ENCODE measurements around the gene HDDC3. TPM values are rescaled to one million over a fixed set of nuclear protein-coding genes. Genes with fewer than 3 reads are reported as not detected.
A peak's percentile ranks its signal among the peaks of the same experiment; 100 is the strongest.

Gene HDDC3
- polyA plus RNA-seq, 3 donors = 11.6 to 19.7 (median 14.8) TPM

DNA sequence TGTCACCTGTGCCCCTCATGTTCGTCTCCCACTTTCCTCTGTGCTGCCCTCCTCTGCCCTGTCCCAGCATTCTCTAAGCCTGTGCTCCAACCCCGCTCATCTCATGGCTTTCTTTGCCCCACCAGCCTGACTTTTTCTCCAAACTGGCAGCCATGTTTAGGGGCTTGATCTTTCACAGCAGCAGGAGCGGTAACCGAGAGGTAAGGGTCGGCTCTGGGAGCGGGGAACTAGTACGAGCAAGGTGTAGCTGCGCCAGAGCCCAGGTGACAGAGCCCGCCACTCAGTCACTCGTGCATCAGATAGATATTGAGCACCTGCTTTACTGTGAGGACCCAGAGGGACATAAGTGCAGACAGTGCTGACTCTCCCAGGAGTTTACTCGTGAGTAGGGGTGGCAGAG lies 15.9 kb downstream of the HDDC3 start:
- H4K20me1 ChIP-seq (ENCODE audit: insufficient read depth, low read length) = peaks cover 4% of the 10 kb centered on the region
- peaks cover 63 to 71% of the 10 kb centered on the region in 2 donors for H3K36me3 ChIP-seq (replicated peaks in 1 of 2; ENCODE audit: control insufficient read depth in 1 of 2, insufficient read depth in 2 of 2, low read length in 2 of 2)
- peaks cover 34% of the 10 kb centered on the region for H3K79me2 ChIP-seq (ENCODE audit: insufficient read depth, low read length)
- H3K9me3 Mint-ChIP-seq = peaks cover 0 to 2% (median 0%) of the 10 kb centered on the region in 7 donors
- H3K4me1 Mint-ChIP-seq = peaks cover 55% of the 10 kb centered on the region
- H3K4me3 ChIP-seq (replicated peaks in 1 of 3; ENCODE audit: low read depth in 2 of 3, low read length in 3 of 3) = peak overlapping the region; percentile 3 to 76 (median 40)
- H3K4me1 ChIP-seq (ENCODE audit: control insufficient read depth in 1 of 2, insufficient read depth in 2 of 2, low read length in 2 of 2) = peaks cover 49 to 55% of the 10 kb centered on the region in 2 donors
- H3K36me3 Mint-ChIP-seq = peaks cover 73 to 90% of the 10 kb centered on the region in 2 donors
- peak overlapping the region; percentile 69 for H2AFZ ChIP-seq (ENCODE audit: insufficient read depth, low read depth, low read length, poor library complexity, severe bottlenecking)
- no peaks in the 10 kb centered on the region for H3K27me3 ChIP-seq (ENCODE audit: control insufficient read depth in 2 of 2, insufficient read depth in 2 of 2, low read length in 2 of 2)
- H3K27me3 Mint-ChIP-seq (ENCODE audit: low read depth in 3 of 3) = peaks cover 0 to 2% (median 1%) of the 10 kb centered on the region in 3 donors
- no peak for DNase-seq
- H3K4me2 ChIP-seq (replicated peaks; ENCODE audit: extremely low read depth, low read length, poor library complexity, severe bottlenecking) = peak overlapping the region; percentile 86
- WGBS (ENCODE audit: insufficient coverage) = 29% methylated on average over 11 of the region's 11 CpGs
- H3K27ac Mint-ChIP-seq = peak overlapping the region; percentile 95 to 98 (median 97)
- no peaks in the 10 kb centered on the region for H3K9me3 ChIP-seq (replicated peaks in 1 of 2; ENCODE audit: control insufficient read depth in 1 of 2, insufficient read depth in 1 of 2, low read length in 2 of 2)
- TF ChIP-seq, protein P1, sequence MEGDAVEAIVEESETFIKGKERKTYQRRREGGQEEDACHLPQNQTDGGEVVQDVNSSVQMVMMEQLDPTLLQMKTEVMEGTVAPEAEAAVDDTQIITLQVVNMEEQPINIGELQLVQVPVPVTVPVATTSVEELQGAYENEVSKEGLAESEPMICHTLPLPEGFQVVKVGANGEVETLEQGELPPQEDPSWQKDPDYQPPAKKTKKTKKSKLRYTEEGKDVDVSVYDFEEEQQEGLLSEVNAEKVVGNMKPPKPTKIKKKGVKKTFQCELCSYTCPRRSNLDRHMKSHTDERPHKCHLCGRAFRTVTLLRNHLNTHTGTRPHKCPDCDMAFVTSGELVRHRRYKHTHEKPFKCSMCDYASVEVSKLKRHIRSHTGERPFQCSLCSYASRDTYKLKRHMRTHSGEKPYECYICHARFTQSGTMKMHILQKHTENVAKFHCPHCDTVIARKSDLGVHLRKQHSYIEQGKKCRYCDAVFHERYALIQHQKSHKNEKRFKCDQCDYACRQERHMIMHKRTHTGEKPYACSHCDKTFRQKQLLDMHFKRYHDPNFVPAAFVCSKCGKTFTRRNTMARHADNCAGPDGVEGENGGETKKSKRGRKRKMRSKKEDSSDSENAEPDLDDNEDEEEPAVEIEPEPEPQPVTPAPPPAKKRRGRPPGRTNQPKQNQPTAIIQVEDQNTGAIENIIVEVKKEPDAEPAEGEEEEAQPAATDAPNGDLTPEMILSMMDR (IDR thresholded peaks at IDR 0.05) = no peak
- intact Hi-C loops (cut with micrococcal nuclease) = loop anchor here in 1 of 2 donors (2.0 to 10.0 kb wide), 2 partner anchors 14 to 938 kb away; partner anchors contain the start of gene SLCO3A1
- peak overlapping the region; percentile 71 for H3K9ac ChIP-seq (ENCODE audit: insufficient read depth, low read length, poor library complexity, severe bottlenecking)
- peak overlapping the region; percentile 81 to 93 for H3K4me3 Mint-ChIP-seq
- H3K27ac ChIP-seq (ENCODE audit: low read depth in 1 of 2, low read length in 2 of 2) = peak overlapping the region; percentile 83 to 93

DNA sequence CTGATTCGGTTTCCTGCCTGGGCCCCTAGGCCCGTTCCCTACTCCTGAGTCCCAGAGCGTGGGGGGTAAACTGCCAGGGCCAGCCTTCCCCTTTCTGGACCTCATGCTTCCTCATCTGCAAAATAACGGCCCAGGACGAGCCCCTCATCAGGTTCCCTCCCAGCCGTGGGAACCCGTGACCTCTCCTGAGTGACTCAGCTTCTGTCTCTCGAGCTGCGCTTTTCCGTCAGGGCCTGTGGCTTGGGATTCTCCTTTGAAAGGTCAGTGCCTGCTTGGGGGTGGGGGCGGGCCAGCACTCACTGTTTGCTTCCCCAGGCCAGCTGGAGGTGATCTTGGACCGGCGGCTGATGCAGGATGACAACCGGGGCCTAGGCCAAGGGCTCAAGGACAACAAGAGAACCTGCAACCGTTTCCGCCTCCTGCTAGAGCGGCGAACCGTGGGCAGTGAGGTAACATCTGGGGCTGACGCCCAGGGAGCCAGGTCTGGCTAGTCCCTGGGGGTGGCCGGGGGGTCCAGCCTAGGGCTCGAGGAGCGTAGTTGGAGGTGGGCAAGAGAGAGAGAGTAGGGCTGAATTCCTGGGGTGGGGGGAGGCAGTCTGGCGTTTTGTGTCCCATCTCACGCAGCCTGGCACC lies 16.4 kb downstream of the HDDC3 start:
- WGBS (ENCODE audit: insufficient coverage) = 3% methylated on average over 17 of the region's 25 CpGs
- Mint-ChIP-seq H3K4me1 (peaks cover 55% of the 10 kb centered on the region), H3K27ac (peak overlapping the region; percentile 95 to 98 (median 97)), H3K36me3 (peaks cover 73 to 90% of the 10 kb centered on the region in 2 donors), H3K27me3 (ENCODE audit: low read depth in 3 of 3) (peaks cover 0 to 2% (median 1%) of the 10 kb centered on the region in 3 donors), H3K4me3 (peak overlapping the region; percentile 81 to 93), H3K9me3 (peaks cover 0 to 2% (median 0%) of the 10 kb centered on the region in 7 donors)
- H3K9ac ChIP-seq (ENCODE audit: insufficient read depth, low read length, poor library complexity, severe bottlenecking) = peak overlapping the region; percentile 71
- no peaks in the 10 kb centered on the region for H3K9me3 ChIP-seq (replicated peaks in 1 of 2; ENCODE audit: control insufficient read depth in 1 of 2, insufficient read depth in 1 of 2, low read length in 2 of 2)
- H3K27me3 ChIP-seq (ENCODE audit: control insufficient read depth in 2 of 2, insufficient read depth in 2 of 2, low read length in 2 of 2) = no peaks in the 10 kb centered on the region
- peak overlapping the region; percentile 69 for H2AFZ ChIP-seq (ENCODE audit: insufficient read depth, low read depth, low read length, poor library complexity, severe bottlenecking)
- intact Hi-C loops (cut with micrococcal nuclease) = loop anchor here (1.0 to 10.0 kb wide), 4 partner anchors 13 to 939 kb away; partner anchors contain the start of gene SLCO3A1 (in 1 of the 2)
- peak overlapping the region; percentile 86 for H3K4me2 ChIP-seq (replicated peaks; ENCODE audit: extremely low read depth, low read length, poor library complexity, severe bottlenecking)
- peaks cover 34% of the 10 kb centered on the region for H3K79me2 ChIP-seq (ENCODE audit: insufficient read depth, low read length)
- TF ChIP-seq, protein P1 (IDR thresholded peaks at IDR 0.05) = no peak
- peaks cover 4% of the 10 kb centered on the region for H4K20me1 ChIP-seq (ENCODE audit: insufficient read depth, low read length)
- peaks cover 49 to 55% of the 10 kb centered on the region in 2 donors for H3K4me1 ChIP-seq (ENCODE audit: control insufficient read depth in 1 of 2, insufficient read depth in 2 of 2, low read length in 2 of 2)
- peaks cover 63 to 71% of the 10 kb centered on the region in 2 donors for H3K36me3 ChIP-seq (replicated peaks in 1 of 2; ENCODE audit: control insufficient read depth in 1 of 2, insufficient read depth in 2 of 2, low read length in 2 of 2)
- peak; percentile 95 to 98 (median 98) for DNase-seq
- H3K4me3 ChIP-seq (replicated peaks in 1 of 3; ENCODE audit: low read depth in 2 of 3, low read length in 3 of 3) = peak overlapping the region; percentile 3 to 76 (median 40)
- peak overlapping the region; percentile 83 to 93 for H3K27ac ChIP-seq (ENCODE audit: low read depth in 1 of 2, low read length in 2 of 2)
